Measurements from ENCODE around the gene KLHL11. TPM values are rescaled to one million over a fixed set of nuclear protein-coding genes. Genes with fewer than 3 reads are reported as not detected.

KLHL11 gene
- total and polyA plus RNA-seq, 9 donors, result 2.7 to 30.5 (median 19.4) TPM

DNA sequence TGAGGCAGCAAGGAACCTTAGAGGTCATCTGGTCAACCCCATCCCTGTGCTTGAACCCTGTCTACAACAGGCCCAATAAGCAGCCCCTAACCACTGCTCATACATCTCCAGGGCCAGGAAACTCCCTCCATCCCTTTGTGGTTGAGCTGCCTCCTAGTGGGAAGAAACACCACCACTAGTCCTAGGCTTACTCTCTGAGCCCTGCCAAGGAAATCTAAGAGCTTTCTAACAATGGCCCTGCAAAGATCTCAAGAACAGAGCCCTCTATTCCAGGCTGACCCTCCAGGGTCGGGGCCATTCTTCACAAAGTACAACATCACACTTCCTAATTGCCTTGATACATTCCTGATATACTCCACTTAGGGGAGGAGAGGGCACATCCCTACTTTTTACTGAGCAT lies 47.7 kb upstream of the KLHL11 start:
- Histone ChIP-seq H3K36me3 (no peaks in the 10 kb centered on the region), H3K27me3 (no peaks in the 10 kb centered on the region), H3K9me3 (no peaks in the 10 kb centered on the region), H3K4me3 (no peak overlapping the region), H3K27ac (no peak overlapping the region), H3K4me1 (ENCODE audit: insufficient read depth) (peaks cover 6% of the 10 kb centered on the region)
- no peak for TF ChIP-seq POLR2A (IDR thresholded peaks at IDR 0.05)
- TF ChIP-seq, protein P1, sequence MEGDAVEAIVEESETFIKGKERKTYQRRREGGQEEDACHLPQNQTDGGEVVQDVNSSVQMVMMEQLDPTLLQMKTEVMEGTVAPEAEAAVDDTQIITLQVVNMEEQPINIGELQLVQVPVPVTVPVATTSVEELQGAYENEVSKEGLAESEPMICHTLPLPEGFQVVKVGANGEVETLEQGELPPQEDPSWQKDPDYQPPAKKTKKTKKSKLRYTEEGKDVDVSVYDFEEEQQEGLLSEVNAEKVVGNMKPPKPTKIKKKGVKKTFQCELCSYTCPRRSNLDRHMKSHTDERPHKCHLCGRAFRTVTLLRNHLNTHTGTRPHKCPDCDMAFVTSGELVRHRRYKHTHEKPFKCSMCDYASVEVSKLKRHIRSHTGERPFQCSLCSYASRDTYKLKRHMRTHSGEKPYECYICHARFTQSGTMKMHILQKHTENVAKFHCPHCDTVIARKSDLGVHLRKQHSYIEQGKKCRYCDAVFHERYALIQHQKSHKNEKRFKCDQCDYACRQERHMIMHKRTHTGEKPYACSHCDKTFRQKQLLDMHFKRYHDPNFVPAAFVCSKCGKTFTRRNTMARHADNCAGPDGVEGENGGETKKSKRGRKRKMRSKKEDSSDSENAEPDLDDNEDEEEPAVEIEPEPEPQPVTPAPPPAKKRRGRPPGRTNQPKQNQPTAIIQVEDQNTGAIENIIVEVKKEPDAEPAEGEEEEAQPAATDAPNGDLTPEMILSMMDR (IDR thresholded peaks at IDR 0.05), result no peak
- TF ChIP-seq EP300 (IDR thresholded peaks at IDR 0.05), result no peak
- intact Hi-C loops (cut with DNase I), result no loop called here
- 62 to 84% (median 81%) methylated on average over 1 of the region's 1 CpG for WGBS, 3 donors
- no peak for DNase-seq

- Histone ChIP-seq H3K27ac (no peak overlapping the region), H3K4me3 (no peak overlapping the region), H3K4me1 (ENCODE audit: insufficient read depth) (peaks cover 3% of the 10 kb centered on the region), H3K9me3 (no peaks in the 10 kb centered on the region), H3K36me3 (no peaks in the 10 kb centered on the region), H3K27me3 (no peaks in the 10 kb centered on the region)
- WGBS, 3 donors, result 86 to 92% (median 88%) methylated on average over 13 of the region's 13 CpGs
- intact Hi-C loops (cut with DNase I), result no loop called here
- DNase-seq, result no peak
- TF ChIP-seq, protein P1 (IDR thresholded peaks at IDR 0.05), result no peak
- TF ChIP-seq EP300 (IDR thresholded peaks at IDR 0.05) (no peak), POLR2A (IDR thresholded peaks at IDR 0.05) (no peak)
These were observed 45.6 kb upstream of the KLHL11 start for GRCh38 chr17:41910701-41911391.

DNA sequence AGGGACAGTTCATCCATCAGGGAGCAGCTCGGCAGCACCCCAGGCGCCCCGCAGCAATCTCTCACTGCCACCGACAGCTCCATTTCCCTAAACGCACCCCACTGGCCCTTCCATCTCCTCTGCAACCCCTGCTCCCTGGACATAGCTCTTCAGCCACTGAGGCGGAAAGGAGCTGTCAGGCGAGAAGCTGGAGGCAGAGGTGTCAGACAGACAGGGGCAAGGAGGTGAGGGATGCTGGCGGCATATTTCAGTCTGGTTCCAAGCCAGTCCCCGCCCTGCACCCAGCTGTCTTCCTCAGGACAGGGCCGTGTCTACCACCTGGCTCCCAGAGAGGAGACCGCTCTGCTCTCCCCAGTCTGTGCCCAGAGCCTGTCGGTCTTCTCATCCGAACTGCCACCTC lies 43.9 kb upstream of the KLHL11 start:
- Histone ChIP-seq H3K4me3 (no peak overlapping the region), H3K9me3 (no peaks in the 10 kb centered on the region), H3K27ac (no peak overlapping the region), H3K36me3 (no peaks in the 10 kb centered on the region), H3K27me3 (no peaks in the 10 kb centered on the region), H3K4me1 (ENCODE audit: insufficient read depth) (no peaks in the 10 kb centered on the region)
- DNase-seq, result no peak
- TF ChIP-seq POLR2A (IDR thresholded peaks at IDR 0.05) (no peak), EP300 (IDR thresholded peaks at IDR 0.05) (no peak)
- TF ChIP-seq, protein P1 (IDR thresholded peaks at IDR 0.05), result no peak
- 86 to 90% (median 87%) methylated on average over 13 of the region's 13 CpGs for WGBS, 3 donors
- intact Hi-C loops (cut with DNase I), result no loop called here

GRCh38 chr17:41907633-41908539 lies 42.7 kb upstream of the KLHL11 start:
- WGBS, 3 donors, result 82 to 89% (median 87%) methylated on average over 14 of the region's 14 CpGs

More at GRCh38 chr17:41907633-41908539, 42.7 kb upstream of the KLHL11 start:
- Histone ChIP-seq H3K4me3 (no peak overlapping the region), H3K27ac (no peak overlapping the region), H3K9me3 (no peaks in the 10 kb centered on the region), H3K36me3 (no peaks in the 10 kb centered on the region), H3K27me3 (no peaks in the 10 kb centered on the region), H3K4me1 (ENCODE audit: insufficient read depth) (no peaks in the 10 kb centered on the region)
- TF ChIP-seq EP300 (IDR thresholded peaks at IDR 0.05), result no peak
- TF ChIP-seq, protein P1 (IDR thresholded peaks at IDR 0.05), result no peak
- no peak for TF ChIP-seq POLR2A (IDR thresholded peaks at IDR 0.05)
- DNase-seq, result no peak
- intact Hi-C loops (cut with DNase I), result no loop called here
